GM12801 (cell line): ENCODE data around the gene TOMM34.

Experiments
- CTCF ChIP-seq: IDR thresholded peaks from one replicate; pipeline ENCODE4 v1.5.1; 2011; ENCODE audit warnings: control low read depth; ENCODE audit not compliant: insufficient read length; ENCODE audit errors: extremely low read depth

The TOMM34 gene

GRCh38 chr20:44960103-44960852 lies at the start of gene TOMM34:
Gene TOMM34, minus strand, starts transcription at chr20:44960397. Its CDS starts 64 bp downstream, at chr20:44960333.
- no peak for TF ChIP-seq CTCF

GRCh38 chr20:45008521-45009049 lies 48.4 kb upstream of the TOMM34 start:
- no peak for TF ChIP-seq CTCF

GRCh38 chr20:44997668-44998067 lies 37.5 kb upstream of the TOMM34 start:
- TF ChIP-seq CTCF = no peak

- no peak for TF ChIP-seq CTCF
Observed at GRCh38 chr20:44997171-44997570, 37.0 kb upstream of the TOMM34 start.

GRCh38 chr20:44993343-44993742 lies 33.1 kb upstream of the TOMM34 start:
- TF ChIP-seq CTCF = no peak

GRCh38 chr20:44990957-44991356 lies 30.8 kb upstream of the TOMM34 start:
- no peak for TF ChIP-seq CTCF

- no peak for TF ChIP-seq CTCF
Observed at GRCh38 chr20:44990425-44990824, 30.2 kb upstream of the TOMM34 start.
